ENCODE results near the gene HDAC4.

DNA sequence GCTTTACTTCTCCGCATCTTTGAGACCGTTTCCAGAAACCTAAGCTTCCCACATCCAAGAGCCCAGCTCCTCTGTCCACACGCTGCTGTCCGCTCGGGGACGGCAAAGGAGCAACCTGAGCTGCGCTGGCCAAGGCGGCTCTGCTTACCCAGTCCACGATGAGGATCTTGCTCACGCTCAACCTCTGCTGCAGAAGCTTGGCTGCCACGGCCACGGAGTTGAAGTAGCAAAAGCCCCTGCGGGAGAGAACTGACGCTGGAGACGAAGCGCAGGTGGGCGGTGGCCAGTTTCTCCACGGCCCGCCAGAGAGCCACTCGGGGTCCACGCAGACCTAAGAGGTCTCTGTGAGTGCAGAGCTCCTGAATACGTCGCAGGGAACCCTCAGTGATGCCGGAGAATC is 316.8 kb downstream of the HDAC4 start:
- TF ChIP-seq ZNF384 (IDR thresholded peaks at IDR 0.05) = no peak
- TF ChIP-seq TARDBP (IDR thresholded peaks at IDR 0.05) = no peak
- TF ChIP-seq ELF4 (IDR thresholded peaks at IDR 0.05) = no peak
- no peak for TF ChIP-seq FOXM1 (IDR thresholded peaks at IDR 0.05; ENCODE audit: borderline replicate concordance)
- TF ChIP-seq SUZ12 (IDR thresholded peaks at IDR 0.05) = no peak
- no peak for TF ChIP-seq BHLHE40 (IDR thresholded peaks at IDR 0.05; ENCODE audit: borderline replicate concordance)
- no peak for TF ChIP-seq SP1 (IDR thresholded peaks at IDR 0.05)
- no peak for TF ChIP-seq NFRKB (IDR thresholded peaks at IDR 0.05)
- TF ChIP-seq FOXK2 (IDR thresholded peaks at IDR 0.05) = no peak
- TF ChIP-seq FOXA1 (IDR thresholded peaks at IDR 0.05) = no peak
- TF ChIP-seq, protein P1, sequence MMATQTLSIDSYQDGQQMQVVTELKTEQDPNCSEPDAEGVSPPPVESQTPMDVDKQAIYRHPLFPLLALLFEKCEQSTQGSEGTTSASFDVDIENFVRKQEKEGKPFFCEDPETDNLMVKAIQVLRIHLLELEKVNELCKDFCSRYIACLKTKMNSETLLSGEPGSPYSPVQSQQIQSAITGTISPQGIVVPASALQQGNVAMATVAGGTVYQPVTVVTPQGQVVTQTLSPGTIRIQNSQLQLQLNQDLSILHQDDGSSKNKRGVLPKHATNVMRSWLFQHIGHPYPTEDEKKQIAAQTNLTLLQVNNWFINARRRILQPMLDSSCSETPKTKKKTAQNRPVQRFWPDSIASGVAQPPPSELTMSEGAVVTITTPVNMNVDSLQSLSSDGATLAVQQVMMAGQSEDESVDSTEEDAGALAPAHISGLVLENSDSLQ (IDR thresholded peaks at IDR 0.05) = no peak
- no peak for TF ChIP-seq HDGF (IDR thresholded peaks at IDR 0.05; ENCODE audit: borderline replicate concordance)

All from HEK293T (cell line).